Hepatocyte (in vitro differentiated cells): Measurements from ENCODE around the gene OPA1.

Source experiments
- CTCF ChIP-seq: fragments of 200-600 bp; sonication (generic); IDR thresholded peaks from 2 replicates; pipeline ENCODE4 v1.5.1; 2016; ENCODE audit warnings: antibody characterized with exemption, mild to moderate bottlenecking; ENCODE audit not compliant: poor library complexity
- EZH2 ChIP-seq: fragments of 200-600 bp; sonication (generic); IDR thresholded peaks from 2 replicates; pipeline ENCODE4 v1.6.1; 2016; ENCODE audit warnings: antibody characterized with exemption, mild to moderate bottlenecking, borderline replicate concordance
- EZH2phosphoT487 ChIP-seq: fragments of 200-600 bp; sonication (generic); IDR thresholded peaks from one replicate; pipeline ENCODE4 v1.6.1; 2018; ENCODE audit warnings: antibody characterized with exemption, mild to moderate bottlenecking, low read depth, moderate library complexity; ENCODE audit not compliant: unreplicated experiment, severe bottlenecking

GRCh38 chr3:193742628-193743027, 149.6 kb downstream of the OPA1 start:
- TF ChIP-seq CTCF, result no peak
- TF ChIP-seq EZH2, result no peak
- no peak for TF ChIP-seq EZH2phosphoT487
